ENCODE data around the gene NXPE1. TPM values are rescaled to one million over a fixed set of nuclear protein-coding genes. Genes with fewer than 3 reads are reported as not detected.

Gene NXPE1
- total RNA-seq, 1 experiment from 2014 or later = not detected

DNA sequence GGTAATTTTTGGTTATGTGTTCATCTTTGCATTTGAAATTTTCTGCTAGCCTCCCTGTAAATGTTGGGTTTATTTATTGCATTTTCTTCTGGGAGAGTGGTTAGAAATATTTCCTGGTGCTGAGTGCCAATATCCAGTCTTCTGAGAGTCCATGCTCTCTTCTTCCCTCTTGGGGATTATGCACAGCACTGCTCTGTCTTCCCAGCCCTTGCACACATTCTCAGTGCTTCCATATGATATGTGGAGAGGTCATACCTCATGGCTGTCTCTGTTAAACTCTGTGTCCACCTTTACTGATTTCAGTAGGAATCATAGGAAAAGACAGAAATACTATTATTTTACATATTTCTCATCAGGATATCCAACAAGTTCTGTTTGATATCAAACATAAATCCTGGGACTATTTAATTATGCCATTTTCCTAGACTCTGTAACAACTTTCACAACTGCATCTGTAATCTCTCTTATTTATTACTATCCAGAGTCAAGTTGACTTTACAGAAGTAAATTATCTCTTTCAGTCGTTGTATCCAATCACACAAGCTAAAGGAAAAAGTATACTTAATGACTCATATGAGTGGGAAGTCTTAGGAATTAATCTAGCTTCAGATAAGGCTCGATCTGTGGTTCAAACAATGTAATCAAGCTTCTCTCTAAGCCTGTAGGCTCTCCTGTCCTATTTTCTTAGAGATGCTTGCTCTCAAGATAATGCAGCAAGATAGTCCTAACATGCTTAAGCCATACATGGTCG lies 2.7 kb upstream of the NXPE1 start:
- BruUV-seq (replicated peaks) = no TSS peak
- Histone ChIP-seq H3K4me1 (ENCODE audit: control insufficient read depth, insufficient read depth, low read length) (no peaks in the 10 kb centered on the region), H3K27ac (ENCODE audit: low read length) (no peak overlapping the region), H3K36me3 (ENCODE audit: control insufficient read depth, insufficient read depth, low read length) (no peaks in the 10 kb centered on the region), H3K4me3 (ENCODE audit: low read depth in 2 of 2, low read length in 2 of 2) (no peak overlapping the region), H3K27me3 (ENCODE audit: control insufficient read depth, insufficient read depth, low read length) (no peaks in the 10 kb centered on the region), H3K9me3 (ENCODE audit: control insufficient read depth, insufficient read depth, low read depth, low read length) (no peaks in the 10 kb centered on the region)
- TF ChIP-seq TCF7L2 (IDR thresholded peaks at IDR 0.05; ENCODE audit: low read depth, low read length) = no peak
- no peak for TF ChIP-seq SIN3A (IDR thresholded peaks at IDR 0.05; ENCODE audit: borderline replicate concordance, insufficient read depth, low read depth, low read length)
- no peak for TF ChIP-seq POLR2AphosphoS5 (IDR thresholded peaks at IDR 0.05; ENCODE audit: low read depth, low read length)
- TF ChIP-seq, protein P1, sequence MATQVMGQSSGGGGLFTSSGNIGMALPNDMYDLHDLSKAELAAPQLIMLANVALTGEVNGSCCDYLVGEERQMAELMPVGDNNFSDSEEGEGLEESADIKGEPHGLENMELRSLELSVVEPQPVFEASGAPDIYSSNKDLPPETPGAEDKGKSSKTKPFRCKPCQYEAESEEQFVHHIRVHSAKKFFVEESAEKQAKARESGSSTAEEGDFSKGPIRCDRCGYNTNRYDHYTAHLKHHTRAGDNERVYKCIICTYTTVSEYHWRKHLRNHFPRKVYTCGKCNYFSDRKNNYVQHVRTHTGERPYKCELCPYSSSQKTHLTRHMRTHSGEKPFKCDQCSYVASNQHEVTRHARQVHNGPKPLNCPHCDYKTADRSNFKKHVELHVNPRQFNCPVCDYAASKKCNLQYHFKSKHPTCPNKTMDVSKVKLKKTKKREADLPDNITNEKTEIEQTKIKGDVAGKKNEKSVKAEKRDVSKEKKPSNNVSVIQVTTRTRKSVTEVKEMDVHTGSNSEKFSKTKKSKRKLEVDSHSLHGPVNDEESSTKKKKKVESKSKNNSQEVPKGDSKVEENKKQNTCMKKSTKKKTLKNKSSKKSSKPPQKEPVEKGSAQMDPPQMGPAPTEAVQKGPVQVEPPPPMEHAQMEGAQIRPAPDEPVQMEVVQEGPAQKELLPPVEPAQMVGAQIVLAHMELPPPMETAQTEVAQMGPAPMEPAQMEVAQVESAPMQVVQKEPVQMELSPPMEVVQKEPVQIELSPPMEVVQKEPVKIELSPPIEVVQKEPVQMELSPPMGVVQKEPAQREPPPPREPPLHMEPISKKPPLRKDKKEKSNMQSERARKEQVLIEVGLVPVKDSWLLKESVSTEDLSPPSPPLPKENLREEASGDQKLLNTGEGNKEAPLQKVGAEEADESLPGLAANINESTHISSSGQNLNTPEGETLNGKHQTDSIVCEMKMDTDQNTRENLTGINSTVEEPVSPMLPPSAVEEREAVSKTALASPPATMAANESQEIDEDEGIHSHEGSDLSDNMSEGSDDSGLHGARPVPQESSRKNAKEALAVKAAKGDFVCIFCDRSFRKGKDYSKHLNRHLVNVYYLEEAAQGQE (IDR thresholded peaks at IDR 0.05; ENCODE audit: insufficient read depth in 1 of 2, low read depth in 2 of 2, low read length in 1 of 2) = no peak
- TF ChIP-seq, protein P2, sequence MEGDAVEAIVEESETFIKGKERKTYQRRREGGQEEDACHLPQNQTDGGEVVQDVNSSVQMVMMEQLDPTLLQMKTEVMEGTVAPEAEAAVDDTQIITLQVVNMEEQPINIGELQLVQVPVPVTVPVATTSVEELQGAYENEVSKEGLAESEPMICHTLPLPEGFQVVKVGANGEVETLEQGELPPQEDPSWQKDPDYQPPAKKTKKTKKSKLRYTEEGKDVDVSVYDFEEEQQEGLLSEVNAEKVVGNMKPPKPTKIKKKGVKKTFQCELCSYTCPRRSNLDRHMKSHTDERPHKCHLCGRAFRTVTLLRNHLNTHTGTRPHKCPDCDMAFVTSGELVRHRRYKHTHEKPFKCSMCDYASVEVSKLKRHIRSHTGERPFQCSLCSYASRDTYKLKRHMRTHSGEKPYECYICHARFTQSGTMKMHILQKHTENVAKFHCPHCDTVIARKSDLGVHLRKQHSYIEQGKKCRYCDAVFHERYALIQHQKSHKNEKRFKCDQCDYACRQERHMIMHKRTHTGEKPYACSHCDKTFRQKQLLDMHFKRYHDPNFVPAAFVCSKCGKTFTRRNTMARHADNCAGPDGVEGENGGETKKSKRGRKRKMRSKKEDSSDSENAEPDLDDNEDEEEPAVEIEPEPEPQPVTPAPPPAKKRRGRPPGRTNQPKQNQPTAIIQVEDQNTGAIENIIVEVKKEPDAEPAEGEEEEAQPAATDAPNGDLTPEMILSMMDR (IDR thresholded peaks at IDR 0.05) = no peak
- no peak for DNase-seq (ENCODE audit: low read depth, low spot score)
- ChIA-PET POLR2A (interaction anchor here (0.7 kb wide), 1 partner anchor 1032 kb away, joined by 6 read pairs; no protein-coding TSS in a partner anchor), CTCF (no interaction called here)
- intact Hi-C loops (cut with micrococcal nuclease; ENCODE audit: unreplicated experiment) (no loop called here), in situ Hi-C loops (cut with HindIII; ENCODE audit: low pct_unique_long_range_greater_than_20kb, low sequenced_read_pairs) (no loop called here)
- ATAC-seq = no peak

DNA sequence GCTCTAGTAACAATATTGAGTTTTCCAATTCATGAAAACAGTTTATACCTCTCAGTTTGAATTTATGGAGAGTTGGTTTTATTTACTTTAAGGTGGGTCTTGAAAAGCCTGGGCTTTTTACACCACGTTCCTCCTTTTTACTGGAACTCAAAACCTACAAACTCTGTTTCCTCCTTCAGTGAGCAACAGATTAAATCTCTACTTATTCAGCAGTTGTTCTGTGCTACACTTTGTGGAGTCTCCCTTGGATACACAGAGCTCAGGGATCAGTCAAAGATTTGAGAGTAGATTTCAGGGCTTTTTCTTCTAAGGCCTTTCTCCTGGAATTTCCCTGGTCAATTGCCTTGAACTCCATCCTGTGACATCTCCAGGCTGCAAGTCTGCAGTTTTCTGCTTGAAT lies 3.5 kb downstream of the NXPE1 start:
- no TSS peak for BruUV-seq (replicated peaks)
- in situ Hi-C loops (cut with HindIII; ENCODE audit: low pct_unique_long_range_greater_than_20kb, low sequenced_read_pairs) (no loop called here), intact Hi-C loops (cut with micrococcal nuclease; ENCODE audit: unreplicated experiment) (no loop called here)
- Histone ChIP-seq H3K4me3 (ENCODE audit: low read depth in 2 of 2, low read length in 2 of 2) (no peak overlapping the region), H3K27me3 (ENCODE audit: control insufficient read depth, insufficient read depth, low read length) (no peaks in the 10 kb centered on the region), H3K9me3 (ENCODE audit: control insufficient read depth, insufficient read depth, low read depth, low read length) (no peaks in the 10 kb centered on the region), H3K36me3 (ENCODE audit: control insufficient read depth, insufficient read depth, low read length) (no peaks in the 10 kb centered on the region), H3K4me1 (ENCODE audit: control insufficient read depth, insufficient read depth, low read length) (no peaks in the 10 kb centered on the region), H3K27ac (ENCODE audit: low read length) (no peak overlapping the region)
- no peak for TF ChIP-seq SIN3A (IDR thresholded peaks at IDR 0.05; ENCODE audit: borderline replicate concordance, insufficient read depth, low read depth, low read length)
- ChIA-PET POLR2A (no interaction called here), CTCF (no interaction called here)
- ATAC-seq (no peak), DNase-seq (ENCODE audit: low read depth, low spot score) (no peak)

GRCh38 chr11:114553642-114554041 lies 6.0 kb downstream of the NXPE1 start:
- CTCF ChIA-PET = no interaction called here
- intact Hi-C loops (cut with micrococcal nuclease; ENCODE audit: unreplicated experiment) = no loop called here
- in situ Hi-C loops (cut with HindIII; ENCODE audit: low pct_unique_long_range_greater_than_20kb, low sequenced_read_pairs) = no loop called here
- BruUV-seq (replicated peaks) = no TSS peak
- Histone ChIP-seq H3K9me3 (ENCODE audit: control insufficient read depth, insufficient read depth, low read depth, low read length) (no peaks in the 10 kb centered on the region), H3K27ac (ENCODE audit: low read length) (no peak overlapping the region), H3K4me1 (ENCODE audit: control insufficient read depth, insufficient read depth, low read length) (no peaks in the 10 kb centered on the region), H3K27me3 (ENCODE audit: control insufficient read depth, insufficient read depth, low read length) (no peaks in the 10 kb centered on the region), H3K36me3 (ENCODE audit: control insufficient read depth, insufficient read depth, low read length) (no peaks in the 10 kb centered on the region), H3K4me3 (ENCODE audit: low read depth in 2 of 2, low read length in 2 of 2) (no peak overlapping the region)
- POLR2A ChIA-PET = no interaction called here
- no peak for ATAC-seq
- TF ChIP-seq, protein P1 (IDR thresholded peaks at IDR 0.05; ENCODE audit: insufficient read depth in 1 of 2, low read depth in 2 of 2, low read length in 1 of 2) = no peak
- TF ChIP-seq, protein P2 (IDR thresholded peaks at IDR 0.05) = no peak
- TF ChIP-seq POLR2AphosphoS5 (IDR thresholded peaks at IDR 0.05; ENCODE audit: low read depth, low read length) = no peak
- DNase-seq (ENCODE audit: low read depth, low spot score) = no peak

Data from Panc1 (cell line).